Psoas muscle (tissue), 8 donors: ENCODE measurements around the gene TMEM131L. TPM values are rescaled to one million over a fixed set of nuclear protein-coding genes. Genes with fewer than 3 reads are reported as not detected.

ENCODE experiments used
- ATAC-seq, 4 donors: fragments of 200-7000 bp; cut with Tn5 transposase; one replicate each; pipeline ENCODE4 v1.9.1; 2020; ENCODE audit warnings: moderate library complexity in 3 of 4, mild to moderate bottlenecking in 2 of 4
- DNase-seq, 2 donors: peaks; one replicate each; pipeline ENCODE4 v3.0.0-alpha.2; 2020
- H3K27ac ChIP-seq: fragments of 200-600 bp; one replicate; pipeline ENCODE4 v1.8.0; 2022
- H3K27me3 ChIP-seq, 3 donors: fragments of 200-600 bp in 1 of 3; one replicate each; pipeline versions ENCODE4 v1.6.1 to v1.8.0; 2013 to 2022; ENCODE audit warnings: low read length in 2 of 3, mild to moderate bottlenecking in 2 of 3, moderate library complexity in 1 of 3; ENCODE audit not compliant: insufficient read depth in 3 of 3
- H3K36me3 ChIP-seq, 2 donors: fragments of 200-600 bp in 1 of 2; one replicate each; pipeline versions ENCODE4 v1.6.1 to v1.8.0; 2013 to 2022; ENCODE audit warnings: low read depth in 1 of 2, mild to moderate bottlenecking in 1 of 2, moderate library complexity in 1 of 2; ENCODE audit not compliant: insufficient read depth in 1 of 2
- H3K4me1 ChIP-seq: fragments of 200-600 bp; one replicate; pipeline ENCODE4 v1.8.0; 2022
- H3K4me3 ChIP-seq: fragments of 200-600 bp; one replicate; pipeline ENCODE4 v1.8.0; 2022; ENCODE audit warnings: mild to moderate bottlenecking
- H3K9me3 ChIP-seq: fragments of 200-600 bp; one replicate; pipeline ENCODE4 v1.8.0; 2022
- whole genome bisulfite sequencing, 3 donors: extraction: QIAGEN DNeasy Blood & Tissue Kit; methylation state at CpG; one replicate each; pipeline versions ENCODE4 v1.1.6 to v1.1.7; 2013; 5-methylcytosine and 5-hydroxymethylcytosine counted together
- intact Hi-C, 2 donors: fragments of 100-400 bp; cut with DNase I; formaldehyde crosslinking; loops; one replicate each; pipeline versions ENCODE4 v1.11.0 to v1.14.2; 2022
- polyA plus RNA-seq, 3 donors: library from polyadenylated mRNA; stranded (reverse); fragments of 200-250 nt; gene quantifications; one replicate each; pipeline ENCODE4 v1.2.3, GENCODE V29; 2013
- total RNA-seq, 4 donors: library from RNA; stranded (reverse); fragmentation: NEBNext Ultra II Directional in 2 of 4; extraction: Animal tissue kit (Norgen Biotek cat#: 25700) in 2 of 4; gene quantifications; one replicate each; pipeline versions ENCODE4 v1.2.1 to v1.2.4, GENCODE V29; 2021 to 2023
- TF ChIP-seq, protein P1 (sequence below): fragments of 200-600 bp; IDR thresholded peaks from one replicate; pipeline ENCODE4 v1.8.0; 2022; ENCODE audit warnings: antibody characterized with exemption
- donor health status: healthy with polysubstance abuse.
- donor health status: DM: no; HTN: no; CAD: no; lungs with moderate emphysema.
- donor health status: Bipolar disorder and iron deficiency.
- donor health status: healthy.
- donor health status: DM: yes; HTN: yes; CAD: no.
- donor health status: DM: no; HTN: no; CAD: no.
- donor health status: DM: no; HTN: no; CAD: no.
- donor health status: DM: yes; HTN: yes; CAD: no.

TMEM131L gene
- total and polyA plus RNA-seq, 7 donors, result 2.1 to 21.2 (median 6.9) TPM

DNA sequence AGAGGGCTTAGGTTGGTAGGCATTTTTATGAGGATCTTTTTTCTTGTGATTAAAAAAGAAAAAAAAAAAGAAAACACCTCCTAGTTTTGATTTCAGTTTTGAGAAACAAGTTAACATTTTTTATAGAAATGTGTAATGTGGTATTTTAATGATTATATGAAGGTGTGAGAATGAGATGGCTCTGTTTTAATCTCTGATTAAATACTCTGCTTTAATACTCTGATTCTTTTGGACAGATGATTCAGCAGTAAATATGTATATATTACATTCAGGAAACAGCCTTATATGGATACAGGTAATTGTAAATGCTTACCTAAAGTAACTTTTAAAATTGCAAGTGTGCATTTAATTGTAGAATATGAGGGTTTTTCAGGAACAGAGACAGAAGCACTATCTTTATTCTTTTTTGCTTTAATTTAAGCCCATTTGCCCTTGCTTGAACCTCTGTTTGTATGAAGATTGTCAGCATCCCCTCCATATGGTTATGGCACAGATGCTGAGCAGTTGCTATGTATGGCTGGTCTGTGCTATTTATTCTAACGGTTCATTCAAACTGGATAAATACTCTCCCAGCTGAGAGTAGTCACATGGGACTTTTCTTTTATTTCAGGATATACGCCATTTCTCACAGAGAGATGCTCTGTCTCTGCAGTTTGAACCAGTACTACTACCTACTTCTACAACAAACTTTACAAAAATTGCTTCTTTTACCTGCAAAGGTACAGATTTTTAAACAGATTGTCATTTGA, 117.0 kb downstream of the TMEM131L start:
- Histone ChIP-seq H3K4me3 (no peak overlapping the region), H3K4me1 (no peaks in the 10 kb centered on the region), H3K36me3 (peaks cover 0 to 74% of the 10 kb centered on the region in 2 donors), H3K9me3 (no peaks in the 10 kb centered on the region), H3K27me3 (no peaks in the 10 kb centered on the region), H3K27ac (no peak overlapping the region)
- intact Hi-C loops, result loop anchor here in 1 of 2 donors (5.0 kb wide), 1 partner anchor 441 kb away; no protein-coding TSS in a partner anchor
- 61 to 65% (median 63%) methylated on average over 2 of the region's 2 CpGs for WGBS, 3 donors
- no peak for ATAC-seq
- DNase-seq, result no peak
- TF ChIP-seq, protein P1, sequence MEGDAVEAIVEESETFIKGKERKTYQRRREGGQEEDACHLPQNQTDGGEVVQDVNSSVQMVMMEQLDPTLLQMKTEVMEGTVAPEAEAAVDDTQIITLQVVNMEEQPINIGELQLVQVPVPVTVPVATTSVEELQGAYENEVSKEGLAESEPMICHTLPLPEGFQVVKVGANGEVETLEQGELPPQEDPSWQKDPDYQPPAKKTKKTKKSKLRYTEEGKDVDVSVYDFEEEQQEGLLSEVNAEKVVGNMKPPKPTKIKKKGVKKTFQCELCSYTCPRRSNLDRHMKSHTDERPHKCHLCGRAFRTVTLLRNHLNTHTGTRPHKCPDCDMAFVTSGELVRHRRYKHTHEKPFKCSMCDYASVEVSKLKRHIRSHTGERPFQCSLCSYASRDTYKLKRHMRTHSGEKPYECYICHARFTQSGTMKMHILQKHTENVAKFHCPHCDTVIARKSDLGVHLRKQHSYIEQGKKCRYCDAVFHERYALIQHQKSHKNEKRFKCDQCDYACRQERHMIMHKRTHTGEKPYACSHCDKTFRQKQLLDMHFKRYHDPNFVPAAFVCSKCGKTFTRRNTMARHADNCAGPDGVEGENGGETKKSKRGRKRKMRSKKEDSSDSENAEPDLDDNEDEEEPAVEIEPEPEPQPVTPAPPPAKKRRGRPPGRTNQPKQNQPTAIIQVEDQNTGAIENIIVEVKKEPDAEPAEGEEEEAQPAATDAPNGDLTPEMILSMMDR, result no peak

DNA sequence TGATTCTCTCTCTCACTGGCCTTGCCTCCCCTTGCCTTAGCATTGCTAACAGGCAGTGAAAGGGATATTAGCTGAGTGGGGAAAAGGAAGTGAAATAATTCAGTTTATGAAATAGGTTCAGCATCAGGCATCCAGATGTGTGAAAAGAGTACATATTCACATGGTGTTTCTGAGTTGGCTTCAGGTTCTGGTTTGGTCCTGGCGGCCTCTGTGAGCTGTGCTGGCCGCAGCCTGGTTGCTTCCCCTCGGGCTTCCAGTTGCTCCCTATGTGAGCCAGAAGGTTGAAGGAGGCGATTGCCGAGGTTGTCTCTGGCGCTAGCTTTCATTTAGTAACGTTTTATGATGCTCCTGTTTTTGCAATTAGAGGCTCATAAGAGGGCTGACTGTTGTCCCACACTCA, 118.9 kb downstream of the TMEM131L start:
- Histone ChIP-seq H3K4me3 (no peak overlapping the region), H3K36me3 (peaks cover 5 to 91% of the 10 kb centered on the region in 2 donors), H3K27ac (no peak overlapping the region), H3K4me1 (no peaks in the 10 kb centered on the region), H3K27me3 (no peaks in the 10 kb centered on the region), H3K9me3 (no peaks in the 10 kb centered on the region)
- no peak for DNase-seq
- 66 to 70% (median 68%) methylated on average over 7 of the region's 7 CpGs for WGBS, 3 donors
- intact Hi-C loops, result no loop called here
- ATAC-seq, result no peak
- TF ChIP-seq, protein P1, result no peak

DNA sequence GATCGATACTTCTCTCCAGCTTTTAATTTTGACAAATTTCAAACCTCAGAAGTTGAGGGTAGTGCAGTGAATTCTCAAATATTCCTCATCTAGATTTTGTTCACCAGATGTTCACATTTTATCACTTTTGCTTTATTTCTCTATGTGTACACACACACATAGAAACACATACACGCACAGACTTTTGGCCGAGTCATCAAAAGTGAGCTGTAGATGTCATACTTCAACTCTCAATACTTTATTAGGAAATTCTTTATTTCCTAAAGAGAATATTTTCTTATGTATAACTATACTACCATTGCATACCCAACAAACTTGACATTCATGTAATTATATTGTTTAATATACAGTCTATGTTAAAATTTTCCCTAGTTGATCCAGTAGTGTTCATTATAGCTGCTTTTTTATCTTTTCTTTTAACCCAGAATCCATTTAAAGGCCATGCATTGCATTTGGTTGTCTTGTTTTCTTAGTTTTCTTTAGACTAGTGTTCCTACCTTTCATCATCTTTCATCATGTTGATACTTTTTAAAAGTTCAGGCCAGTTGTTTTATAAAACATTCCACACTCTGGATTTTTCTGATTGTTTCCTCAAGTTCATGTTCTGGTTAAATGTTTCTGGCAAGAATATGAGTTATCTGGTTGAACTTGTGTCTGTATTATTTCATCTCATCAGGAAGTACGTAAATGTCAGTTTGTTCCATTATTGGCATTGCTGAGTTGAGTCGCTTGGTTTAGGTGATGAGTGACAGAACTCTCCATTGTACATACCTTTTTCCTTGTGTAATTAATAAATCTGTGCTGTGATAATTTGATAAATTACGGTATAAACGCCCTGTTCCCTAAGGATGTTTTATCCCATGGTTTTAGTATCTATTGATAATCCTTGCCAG, 123.8 kb downstream of the TMEM131L start:
- DNase-seq (no peak), ATAC-seq (no peak)
- TF ChIP-seq, protein P1, result no peak
- intact Hi-C loops, result no loop called here
- 65 to 79% (median 74%) methylated on average over 7 of the region's 7 CpGs for WGBS, 3 donors
- no peaks in the 10 kb centered on the region for H3K27me3 ChIP-seq
- H3K27ac ChIP-seq, result no peak overlapping the region
- H3K4me1 ChIP-seq, result peaks cover 6% of the 10 kb centered on the region
- no peaks in the 10 kb centered on the region for H3K9me3 ChIP-seq
- H3K36me3 ChIP-seq, result peaks cover 8 to 87% of the 10 kb centered on the region in 2 donors
- no peak overlapping the region for H3K4me3 ChIP-seq

DNA sequence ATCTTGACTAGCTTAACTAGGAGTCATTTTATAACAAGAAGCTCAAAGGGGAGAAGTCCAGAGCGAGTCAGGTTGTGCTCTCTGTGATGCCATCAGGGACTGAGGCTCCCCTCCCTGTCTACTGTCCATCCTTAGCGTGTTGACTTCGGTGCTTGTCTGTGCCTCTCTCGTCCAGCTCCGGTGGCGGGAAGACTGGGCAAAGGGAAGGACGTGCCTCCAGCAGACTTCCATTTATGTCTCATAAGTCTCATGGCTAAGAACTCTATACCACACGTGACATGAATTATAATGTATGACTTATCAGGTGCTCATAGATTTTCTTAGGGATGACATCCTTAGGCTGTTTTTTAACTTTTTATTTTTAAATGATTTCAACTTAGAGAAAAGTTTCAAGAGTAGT, 125.3 kb downstream of the TMEM131L start:
- WGBS, 3 donors, result 64 to 79% (median 68%) methylated on average over 8 of the region's 8 CpGs
- ATAC-seq (peak; percentile 44 to 61 (median 56)), DNase-seq (no peak)
- peaks cover 10 to 82% of the 10 kb centered on the region in 2 donors for H3K36me3 ChIP-seq
- no peak overlapping the region for H3K4me3 ChIP-seq
- peak overlapping the region; percentile 26 for H3K27ac ChIP-seq
- TF ChIP-seq, protein P1, result no peak
- no peaks in the 10 kb centered on the region for H3K9me3 ChIP-seq
- H3K27me3 ChIP-seq, result no peaks in the 10 kb centered on the region
- intact Hi-C loops, result no loop called here
- peaks cover 6% of the 10 kb centered on the region for H3K4me1 ChIP-seq
